ENCODE results near the gene VAMP8.

VAMP8 gene

GRCh38 chr2:85578243-85579180 is 1.1 kb downstream of the VAMP8 start:
- DNase-seq (ENCODE audit: extremely low spot score), result no peak
- no peak for TF ChIP-seq BHLHE40 (IDR thresholded peaks at IDR 0.05; ENCODE audit: borderline replicate concordance)
- no peak for TF ChIP-seq SP1 (IDR thresholded peaks at IDR 0.05)
- no peak for TF ChIP-seq ZNF384 (IDR thresholded peaks at IDR 0.05)
- TF ChIP-seq SUZ12 (IDR thresholded peaks at IDR 0.05), result no peak
- no peak for TF ChIP-seq ARNT (IDR thresholded peaks at IDR 0.05)
- no peak for TF ChIP-seq NFRKB (IDR thresholded peaks at IDR 0.05)
- no peak for TF ChIP-seq PKNOX1 (IDR thresholded peaks at IDR 0.05)
- no peak for TF ChIP-seq LEF1 (IDR thresholded peaks at IDR 0.05; ENCODE audit: borderline replicate concordance)
- TF ChIP-seq HDGF (IDR thresholded peaks at IDR 0.05; ENCODE audit: borderline replicate concordance), result no peak
- no peak for TF ChIP-seq L3MBTL2 (conservative IDR thresholded peaks at IDR 0.05)
- no peak for TF ChIP-seq TARDBP (IDR thresholded peaks at IDR 0.05)
- no peak for TF ChIP-seq FOXM1 (IDR thresholded peaks at IDR 0.05; ENCODE audit: borderline replicate concordance)
- TF ChIP-seq FOXA1 (IDR thresholded peaks at IDR 0.05), result no peak
- TF ChIP-seq FOXK2 (IDR thresholded peaks at IDR 0.05), result no peak
- TF ChIP-seq CTBP1 (IDR thresholded peaks at IDR 0.05; ENCODE audit: borderline replicate concordance), result no peak
- no peak for TF ChIP-seq ELF4 (IDR thresholded peaks at IDR 0.05)
- ChIA-PET POLR2A (interaction anchor here (0.6 to 3.0 kb wide), 10 partner anchors 14 to 137 kb away, joined by 3 to 14 read pairs (median 4); partner anchors contain the start of genes C2orf68 and RNF181), CTCF (interaction anchor here (0.6 to 1.1 kb wide), 2 partner anchors 21 to 27 kb away, joined by 3 read pairs; no protein-coding TSS in a partner anchor)

GRCh38 chr2:85579266-85579935 is 2.0 kb downstream of the VAMP8 start:
- ChIA-PET POLR2A (interaction anchor here (1.0 to 2.0 kb wide), 6 partner anchors 13 to 32 kb away, joined by 3 to 6 read pairs (median 4); partner anchors contain the start of genes C2orf68, GGCX and RNF181), CTCF (interaction anchor here (1.1 kb wide), 1 partner anchor 20 kb away, joined by 3 read pairs; no protein-coding TSS in a partner anchor)
- DNase-seq (ENCODE audit: extremely low spot score), result no peak
- TF ChIP-seq ZNF384 (IDR thresholded peaks at IDR 0.05) (no peak), BHLHE40 (IDR thresholded peaks at IDR 0.05; ENCODE audit: borderline replicate concordance) (no peak), HDGF (IDR thresholded peaks at IDR 0.05; ENCODE audit: borderline replicate concordance) (no peak), SP1 (IDR thresholded peaks at IDR 0.05) (no peak), FOXA1 (IDR thresholded peaks at IDR 0.05) (no peak), FOXM1 (IDR thresholded peaks at IDR 0.05; ENCODE audit: borderline replicate concordance) (no peak), NFRKB (IDR thresholded peaks at IDR 0.05) (no peak), L3MBTL2 (conservative IDR thresholded peaks at IDR 0.05) (no peak), TARDBP (IDR thresholded peaks at IDR 0.05) (no peak), PKNOX1 (IDR thresholded peaks at IDR 0.05) (no peak), SUZ12 (IDR thresholded peaks at IDR 0.05) (no peak), CTBP1 (IDR thresholded peaks at IDR 0.05; ENCODE audit: borderline replicate concordance) (no peak)

GRCh38 chr2:85580206-85580605 is 2.8 kb downstream of the VAMP8 start:
- POLR2A ChIA-PET, result interaction anchor here (1.0 to 2.0 kb wide), 4 partner anchors 14 to 31 kb away, joined by 3 to 6 read pairs (median 4); partner anchors contain the start of genes C2orf68 and GGCX
- CTCF ChIA-PET, result no interaction called here

GRCh38 chr2:85582492-85582891 is 5.1 kb downstream of the VAMP8 start:
- TF ChIP-seq FOXA1 (IDR thresholded peaks at IDR 0.05) (no peak), FOXM1 (IDR thresholded peaks at IDR 0.05; ENCODE audit: borderline replicate concordance) (no peak), FOXK2 (IDR thresholded peaks at IDR 0.05) (no peak), CTBP1 (IDR thresholded peaks at IDR 0.05; ENCODE audit: borderline replicate concordance) (no peak), ZNF384 (IDR thresholded peaks at IDR 0.05) (no peak), L3MBTL2 (conservative IDR thresholded peaks at IDR 0.05) (no peak), ARNT (IDR thresholded peaks at IDR 0.05) (no peak)
- ChIA-PET CTCF (no interaction called here), POLR2A (no interaction called here)
- DNase-seq (ENCODE audit: extremely low spot score), result no peak

More at GRCh38 chr2:85580206-85580605, 2.8 kb downstream of the VAMP8 start:
- no peak for TF ChIP-seq FOXK2 (IDR thresholded peaks at IDR 0.05)
- no peak for TF ChIP-seq HDGF (IDR thresholded peaks at IDR 0.05; ENCODE audit: borderline replicate concordance)
- TF ChIP-seq SP1 (IDR thresholded peaks at IDR 0.05), result no peak
- no peak for TF ChIP-seq CTBP1 (IDR thresholded peaks at IDR 0.05; ENCODE audit: borderline replicate concordance)
- TF ChIP-seq FOXM1 (IDR thresholded peaks at IDR 0.05; ENCODE audit: borderline replicate concordance), result no peak
- no peak for TF ChIP-seq LEF1 (IDR thresholded peaks at IDR 0.05; ENCODE audit: borderline replicate concordance)
- no peak for TF ChIP-seq ELF4 (IDR thresholded peaks at IDR 0.05)
- no peak for TF ChIP-seq TARDBP (IDR thresholded peaks at IDR 0.05)
- TF ChIP-seq BHLHE40 (IDR thresholded peaks at IDR 0.05; ENCODE audit: borderline replicate concordance), result no peak
- TF ChIP-seq ARNT (IDR thresholded peaks at IDR 0.05), result no peak
- no peak for TF ChIP-seq NFRKB (IDR thresholded peaks at IDR 0.05)
- TF ChIP-seq ZNF384 (IDR thresholded peaks at IDR 0.05), result no peak
- no peak for TF ChIP-seq L3MBTL2 (conservative IDR thresholded peaks at IDR 0.05)
- no peak for TF ChIP-seq SUZ12 (IDR thresholded peaks at IDR 0.05)
- no peak for TF ChIP-seq FOXA1 (IDR thresholded peaks at IDR 0.05)
- TF ChIP-seq PKNOX1 (IDR thresholded peaks at IDR 0.05), result no peak
- no peak for DNase-seq (ENCODE audit: extremely low spot score)
